K562 (cell line): ENCODE results near the gene PHF21A.

Experiments
- ATF2 ChIP-seq: sonication (generic); formaldehyde crosslinking; IDR thresholded peaks from 2 replicates; pipeline ENCODE4 v1.8.1; 2022; ENCODE audit warnings: missing genetic modification reagents
- CBFB ChIP-seq: sonication (generic); formaldehyde crosslinking; IDR thresholded peaks from 2 replicates; pipeline ENCODE4 v1.4.0; 2020; ENCODE audit warnings: mild to moderate bottlenecking, missing genetic modification reagents
- MAZ ChIP-seq, 2 experiments: fragments of 450-650 bp in 1 of 2; sonication (generic) in 1 of 2; formaldehyde crosslinking; IDR thresholded peaks in 1 of 2; conservative IDR thresholded peaks in 1 of 2; 2 replicates each; pipeline versions ENCODE4 v1.4.0 to v1.5.0; 2020; ENCODE audit warnings: mild to moderate bottlenecking in 1 of 2, missing genetic modification reagents in 1 of 2
- POLR2A ChIP-seq: fragments of 450-650 bp; conservative IDR thresholded peaks from 2 replicates; pipeline ENCODE4 v1.6.1; 2016
- RAD21 ChIP-seq, 2 experiments: fragments of 250-450 bp in 1 of 2; fragments of 450-650 bp in 1 of 2; sonication (Bioruptor Pico) in 1 of 2; formaldehyde crosslinking in 1 of 2; IDR thresholded peaks in 1 of 2; conservative IDR thresholded peaks in 1 of 2; 2 replicates each; pipeline versions ENCODE4 v1.4.0 to v1.8.0; 2020 to 2022; ENCODE audit warnings: mild to moderate bottlenecking in 2 of 2, moderate library complexity in 1 of 2
- SMC3 ChIP-seq: conservative IDR thresholded peaks from 2 replicates; pipeline ENCODE4 v1.6.1; 2011; ENCODE audit warnings: low read depth, low read length, improper control_type of control experiment; ENCODE audit not compliant: insufficient read depth
- TF ChIP-seq, protein P1 (sequence below), 3 experiments: IDR thresholded peaks in 2 of 3; conservative IDR thresholded peaks in 1 of 3; 2 replicates each; pipeline ENCODE4 v1.5.1; 2011 to 2012; ENCODE audit warnings: low read length in 3 of 3, mild to moderate bottlenecking in 3 of 3, control low read depth in 2 of 3, improper control_type of control experiment in 1 of 3, inconsistent platforms in 1 of 3, low read depth in 1 of 3, mixed read lengths in 1 of 3, moderate library complexity in 1 of 3; ENCODE audit not compliant: insufficient read depth in 2 of 3
- TF ChIP-seq, protein P2 (sequence below), 2 experiments: fragments of 450-650 bp; formaldehyde crosslinking in 1 of 2; IDR thresholded peaks; 2 replicates each; pipeline versions ENCODE4 v1.4.0 to v1.6.1; 2014 to 2020; ENCODE audit warnings: mild to moderate bottlenecking in 2 of 2, borderline replicate concordance in 1 of 2, low read depth in 1 of 2

DNA sequence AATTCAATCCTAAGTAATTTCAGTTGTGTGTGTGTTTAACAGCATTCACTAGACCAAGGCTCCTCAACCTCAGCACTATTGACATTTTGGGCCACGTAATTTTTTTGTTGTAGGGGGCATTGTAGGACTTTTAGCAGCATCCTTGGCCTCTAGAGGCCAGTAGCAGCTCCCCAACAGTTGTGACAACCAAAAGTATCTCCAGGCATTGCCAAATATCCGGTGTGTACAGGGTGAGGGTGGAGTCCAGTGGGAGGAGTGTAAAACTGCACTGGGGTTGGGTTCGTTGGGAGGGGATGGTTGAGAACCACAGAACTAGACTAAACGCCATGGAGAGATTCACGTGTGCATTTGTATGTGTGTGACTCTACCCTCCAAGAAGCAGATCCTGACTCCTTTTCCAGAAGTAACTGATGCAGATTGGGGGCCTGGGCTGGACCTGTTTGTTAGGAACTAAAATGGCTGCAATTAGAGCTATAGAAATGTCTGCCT, 5.9 kb upstream of the PHF21A start:
- TF ChIP-seq, protein P1, sequence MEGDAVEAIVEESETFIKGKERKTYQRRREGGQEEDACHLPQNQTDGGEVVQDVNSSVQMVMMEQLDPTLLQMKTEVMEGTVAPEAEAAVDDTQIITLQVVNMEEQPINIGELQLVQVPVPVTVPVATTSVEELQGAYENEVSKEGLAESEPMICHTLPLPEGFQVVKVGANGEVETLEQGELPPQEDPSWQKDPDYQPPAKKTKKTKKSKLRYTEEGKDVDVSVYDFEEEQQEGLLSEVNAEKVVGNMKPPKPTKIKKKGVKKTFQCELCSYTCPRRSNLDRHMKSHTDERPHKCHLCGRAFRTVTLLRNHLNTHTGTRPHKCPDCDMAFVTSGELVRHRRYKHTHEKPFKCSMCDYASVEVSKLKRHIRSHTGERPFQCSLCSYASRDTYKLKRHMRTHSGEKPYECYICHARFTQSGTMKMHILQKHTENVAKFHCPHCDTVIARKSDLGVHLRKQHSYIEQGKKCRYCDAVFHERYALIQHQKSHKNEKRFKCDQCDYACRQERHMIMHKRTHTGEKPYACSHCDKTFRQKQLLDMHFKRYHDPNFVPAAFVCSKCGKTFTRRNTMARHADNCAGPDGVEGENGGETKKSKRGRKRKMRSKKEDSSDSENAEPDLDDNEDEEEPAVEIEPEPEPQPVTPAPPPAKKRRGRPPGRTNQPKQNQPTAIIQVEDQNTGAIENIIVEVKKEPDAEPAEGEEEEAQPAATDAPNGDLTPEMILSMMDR (IDR thresholded peaks at IDR 0.05 in 2 of 3, conservative IDR thresholded peaks at IDR 0.05 in 1 of 3; ENCODE audit: insufficient read depth in 2 of 3, low read depth in 1 of 3, low read length in 3 of 3) = peak; percentile 87 to 95 (median 95)
- TF ChIP-seq MAZ (CRISPR knock-in tag; conservative IDR thresholded peaks at IDR 0.05 in 1 of 2, IDR thresholded peaks at IDR 0.05 in 1 of 2) (peak; percentile 47 to 78; a peak in 3 of 4 replicates), ATF2 (CRISPR knock-in tag) (no peak), CBFB (CRISPR knock-in tag) (no peak), SMC3 (0 out of 2 replicates have a peak, but pooled peaks have one; percentile 6), POLR2A (peak; percentile 59; the same call in 1 of the 2 replicates), RAD21 (CRISPR knock-in tag; conservative IDR thresholded peaks at IDR 0.05 in 1 of 2, IDR thresholded peaks at IDR 0.05 in 1 of 2) (peak; percentile 59 to 73)
- TF ChIP-seq, protein P2, sequence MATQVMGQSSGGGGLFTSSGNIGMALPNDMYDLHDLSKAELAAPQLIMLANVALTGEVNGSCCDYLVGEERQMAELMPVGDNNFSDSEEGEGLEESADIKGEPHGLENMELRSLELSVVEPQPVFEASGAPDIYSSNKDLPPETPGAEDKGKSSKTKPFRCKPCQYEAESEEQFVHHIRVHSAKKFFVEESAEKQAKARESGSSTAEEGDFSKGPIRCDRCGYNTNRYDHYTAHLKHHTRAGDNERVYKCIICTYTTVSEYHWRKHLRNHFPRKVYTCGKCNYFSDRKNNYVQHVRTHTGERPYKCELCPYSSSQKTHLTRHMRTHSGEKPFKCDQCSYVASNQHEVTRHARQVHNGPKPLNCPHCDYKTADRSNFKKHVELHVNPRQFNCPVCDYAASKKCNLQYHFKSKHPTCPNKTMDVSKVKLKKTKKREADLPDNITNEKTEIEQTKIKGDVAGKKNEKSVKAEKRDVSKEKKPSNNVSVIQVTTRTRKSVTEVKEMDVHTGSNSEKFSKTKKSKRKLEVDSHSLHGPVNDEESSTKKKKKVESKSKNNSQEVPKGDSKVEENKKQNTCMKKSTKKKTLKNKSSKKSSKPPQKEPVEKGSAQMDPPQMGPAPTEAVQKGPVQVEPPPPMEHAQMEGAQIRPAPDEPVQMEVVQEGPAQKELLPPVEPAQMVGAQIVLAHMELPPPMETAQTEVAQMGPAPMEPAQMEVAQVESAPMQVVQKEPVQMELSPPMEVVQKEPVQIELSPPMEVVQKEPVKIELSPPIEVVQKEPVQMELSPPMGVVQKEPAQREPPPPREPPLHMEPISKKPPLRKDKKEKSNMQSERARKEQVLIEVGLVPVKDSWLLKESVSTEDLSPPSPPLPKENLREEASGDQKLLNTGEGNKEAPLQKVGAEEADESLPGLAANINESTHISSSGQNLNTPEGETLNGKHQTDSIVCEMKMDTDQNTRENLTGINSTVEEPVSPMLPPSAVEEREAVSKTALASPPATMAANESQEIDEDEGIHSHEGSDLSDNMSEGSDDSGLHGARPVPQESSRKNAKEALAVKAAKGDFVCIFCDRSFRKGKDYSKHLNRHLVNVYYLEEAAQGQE (IDR thresholded peaks at IDR 0.05; ENCODE audit: borderline replicate concordance) = peak; percentile 78
- TF ChIP-seq, protein P2 (CRISPR knock-in tag; IDR thresholded peaks at IDR 0.05; ENCODE audit: low read depth) = no peak
